Sigmoid colon (tissue), 4 donors: ENCODE data around the gene CARD11.

ENCODE experiments used
- CTCF ChIP-seq, 4 experiments: fragments of 450-650 bp in 3 of 4; fragments of 200-600 bp in 1 of 4; IDR thresholded peaks; one replicate each; pipeline ENCODE4 v1.5.1; 2016 to 2019; ENCODE audit warnings: antibody characterized with exemption in 4 of 4, mild to moderate bottlenecking in 3 of 4, moderate library complexity in 2 of 4
- EP300 ChIP-seq, 4 donors: sonication (generic); formaldehyde crosslinking; IDR thresholded peaks; one replicate each; pipeline ENCODE4 v1.6.1; 2017; ENCODE audit warnings: antibody characterized with exemption in 4 of 4

GRCh38 chr7:2884161-2884560, 159.5 kb downstream of the CARD11 start:
- no peak for TF ChIP-seq CTCF (IDR thresholded peaks at IDR 0.05)
- no peak for TF ChIP-seq EP300 (IDR thresholded peaks at IDR 0.05)
